Measurements from ENCODE around the gene SMIM22. TPM values are rescaled to one million over a fixed set of nuclear protein-coding genes. Genes with fewer than 3 reads are reported as not detected.

SMIM22 gene, protein sequence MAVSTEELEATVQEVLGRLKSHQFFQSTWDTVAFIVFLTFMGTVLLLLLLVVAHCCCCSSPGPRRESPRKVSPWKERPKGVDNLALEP
- not detected for total RNA-seq

DNA sequence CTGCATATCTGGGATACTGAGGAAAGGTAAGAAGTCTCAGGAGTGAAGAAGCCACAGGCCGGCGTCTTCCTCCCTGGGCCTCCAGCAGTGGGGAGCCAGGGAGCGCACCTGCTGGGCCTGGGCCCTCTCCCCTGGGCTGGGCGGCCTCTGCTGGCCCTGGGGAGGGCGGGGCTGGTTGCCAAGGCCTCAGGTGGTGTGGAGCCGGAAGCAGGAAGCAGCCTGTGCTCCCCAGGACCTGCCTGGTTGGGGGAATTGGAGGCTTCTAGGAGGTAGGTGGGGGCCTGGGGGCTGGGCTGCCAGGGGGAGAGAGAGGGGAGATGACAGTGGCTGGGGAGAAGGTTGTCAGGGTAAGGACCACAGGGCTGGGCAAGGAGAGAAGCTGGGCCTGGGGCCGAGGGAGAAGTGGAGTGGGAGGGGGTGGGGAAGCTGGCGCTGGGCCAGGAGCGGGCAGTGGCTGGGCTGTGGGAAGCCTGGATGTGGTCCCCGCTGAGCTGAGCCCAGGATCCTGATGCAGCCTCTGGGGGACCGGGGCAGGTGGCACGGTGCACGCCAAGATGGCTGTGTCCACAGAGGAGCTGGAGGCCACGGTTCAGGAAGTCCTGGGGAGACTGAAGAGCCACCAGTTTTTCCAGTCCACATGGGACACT lies at the start of gene SMIM22:
TSS of gene SMIM22 (plus strand) at position 189 of the 647 bp plus-strand sequence. CDS start at position 555, 366 bp downstream.
- Histone ChIP-seq H3K36me3 (peaks cover 0 to 9% of the 10 kb centered on the region in 2 donors), H3K9me3 (no peaks in the 10 kb centered on the region), H3K4me1 (peaks cover 5% of the 10 kb centered on the region), H3K27ac (no peak within 1 kb of the TSS), H3K27me3 (no peaks in the 10 kb centered on the region), H3K4me3 (no peak within 1 kb of the TSS)
- intact Hi-C loops (cut with DNase I) = no loop called here
- no peak for TF ChIP-seq POLR2A (IDR thresholded peaks at IDR 0.05)
- TF ChIP-seq, protein P1, sequence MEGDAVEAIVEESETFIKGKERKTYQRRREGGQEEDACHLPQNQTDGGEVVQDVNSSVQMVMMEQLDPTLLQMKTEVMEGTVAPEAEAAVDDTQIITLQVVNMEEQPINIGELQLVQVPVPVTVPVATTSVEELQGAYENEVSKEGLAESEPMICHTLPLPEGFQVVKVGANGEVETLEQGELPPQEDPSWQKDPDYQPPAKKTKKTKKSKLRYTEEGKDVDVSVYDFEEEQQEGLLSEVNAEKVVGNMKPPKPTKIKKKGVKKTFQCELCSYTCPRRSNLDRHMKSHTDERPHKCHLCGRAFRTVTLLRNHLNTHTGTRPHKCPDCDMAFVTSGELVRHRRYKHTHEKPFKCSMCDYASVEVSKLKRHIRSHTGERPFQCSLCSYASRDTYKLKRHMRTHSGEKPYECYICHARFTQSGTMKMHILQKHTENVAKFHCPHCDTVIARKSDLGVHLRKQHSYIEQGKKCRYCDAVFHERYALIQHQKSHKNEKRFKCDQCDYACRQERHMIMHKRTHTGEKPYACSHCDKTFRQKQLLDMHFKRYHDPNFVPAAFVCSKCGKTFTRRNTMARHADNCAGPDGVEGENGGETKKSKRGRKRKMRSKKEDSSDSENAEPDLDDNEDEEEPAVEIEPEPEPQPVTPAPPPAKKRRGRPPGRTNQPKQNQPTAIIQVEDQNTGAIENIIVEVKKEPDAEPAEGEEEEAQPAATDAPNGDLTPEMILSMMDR (IDR thresholded peaks at IDR 0.05) = no peak
- no peak for TF ChIP-seq POLR2AphosphoS5 (IDR thresholded peaks at IDR 0.05; ENCODE audit: insufficient read depth in 1 of 2, low read depth in 1 of 2)
- no peak for DNase-seq (ENCODE audit: extremely low spot score in 2 of 2)

DNA sequence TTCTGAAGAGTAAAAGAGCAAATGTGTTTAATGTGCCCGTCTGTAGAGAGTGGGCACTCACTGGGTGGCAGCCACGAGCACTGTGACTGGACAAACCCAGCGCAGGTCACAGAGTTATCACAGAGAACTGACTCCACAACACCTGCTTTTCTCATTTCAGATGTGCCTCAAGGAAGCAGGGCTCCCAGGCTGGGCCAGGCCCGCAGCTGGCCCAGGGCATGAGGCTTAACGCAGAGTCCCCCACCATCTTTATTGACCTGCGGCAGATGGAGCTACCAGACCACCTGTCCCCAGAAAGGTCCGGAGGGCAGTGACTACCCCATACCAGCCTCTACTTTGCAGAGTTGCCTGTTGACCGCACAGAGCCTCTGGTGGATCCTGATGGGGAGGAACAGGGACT lies 49.0 kb upstream of the SMIM22 start:
- Histone ChIP-seq H3K4me1 (peaks cover 23% of the 10 kb centered on the region), H3K27ac (no peak overlapping the region), H3K4me3 (no peak overlapping the region), H3K9me3 (no peaks in the 10 kb centered on the region), H3K36me3 (peaks cover 0 to 16% of the 10 kb centered on the region in 2 donors), H3K27me3 (no peaks in the 10 kb centered on the region)
- intact Hi-C loops (cut with DNase I) = no loop called here
- no peak for DNase-seq (ENCODE audit: extremely low spot score in 2 of 2)
- TF ChIP-seq, protein P1 (IDR thresholded peaks at IDR 0.05) = no peak
- TF ChIP-seq POLR2AphosphoS5 (IDR thresholded peaks at IDR 0.05; ENCODE audit: insufficient read depth in 1 of 2, low read depth in 1 of 2) (no peak), POLR2A (IDR thresholded peaks at IDR 0.05) (no peak)

DNA sequence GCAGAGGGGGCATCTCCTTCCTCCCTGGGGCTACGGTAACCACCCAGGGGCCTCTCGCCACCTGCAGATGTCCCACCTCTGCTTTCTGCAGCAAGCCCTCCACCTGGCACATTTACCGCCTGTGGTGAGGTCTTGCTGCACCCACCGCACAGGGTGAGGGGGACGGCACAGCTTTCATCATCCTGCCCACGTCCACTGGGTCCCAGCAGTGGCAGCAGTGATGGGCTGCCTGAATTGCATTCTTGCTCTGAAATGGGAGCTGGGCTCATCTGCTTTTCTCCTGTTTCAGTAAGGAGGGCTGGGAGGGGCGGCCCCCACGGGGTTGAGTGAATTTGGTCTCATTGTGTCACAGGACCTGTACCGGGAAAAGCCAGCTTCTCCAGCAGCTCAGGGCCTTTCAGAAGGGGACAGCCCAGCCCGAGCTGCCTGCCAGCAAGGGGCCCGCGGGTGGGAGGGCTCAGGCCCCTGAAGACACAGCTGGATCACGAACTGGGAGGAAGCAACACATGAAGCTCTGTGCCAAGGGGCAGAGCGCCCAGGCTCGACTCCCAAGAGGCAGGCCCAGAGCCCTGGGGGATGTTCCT lies 48.1 kb upstream of the SMIM22 start:
- Histone ChIP-seq H3K27ac (no peak overlapping the region), H3K4me3 (no peak overlapping the region), H3K27me3 (no peaks in the 10 kb centered on the region), H3K9me3 (no peaks in the 10 kb centered on the region), H3K36me3 (peaks cover 0 to 25% of the 10 kb centered on the region in 2 donors), H3K4me1 (peaks cover 23% of the 10 kb centered on the region)
- no peak for DNase-seq (ENCODE audit: extremely low spot score in 2 of 2)
- intact Hi-C loops (cut with DNase I) = no loop called here
- TF ChIP-seq POLR2A (IDR thresholded peaks at IDR 0.05) (no peak), POLR2AphosphoS5 (IDR thresholded peaks at IDR 0.05; ENCODE audit: insufficient read depth in 1 of 2, low read depth in 1 of 2) (no peak)
- TF ChIP-seq, protein P1 (IDR thresholded peaks at IDR 0.05) = no peak

DNA sequence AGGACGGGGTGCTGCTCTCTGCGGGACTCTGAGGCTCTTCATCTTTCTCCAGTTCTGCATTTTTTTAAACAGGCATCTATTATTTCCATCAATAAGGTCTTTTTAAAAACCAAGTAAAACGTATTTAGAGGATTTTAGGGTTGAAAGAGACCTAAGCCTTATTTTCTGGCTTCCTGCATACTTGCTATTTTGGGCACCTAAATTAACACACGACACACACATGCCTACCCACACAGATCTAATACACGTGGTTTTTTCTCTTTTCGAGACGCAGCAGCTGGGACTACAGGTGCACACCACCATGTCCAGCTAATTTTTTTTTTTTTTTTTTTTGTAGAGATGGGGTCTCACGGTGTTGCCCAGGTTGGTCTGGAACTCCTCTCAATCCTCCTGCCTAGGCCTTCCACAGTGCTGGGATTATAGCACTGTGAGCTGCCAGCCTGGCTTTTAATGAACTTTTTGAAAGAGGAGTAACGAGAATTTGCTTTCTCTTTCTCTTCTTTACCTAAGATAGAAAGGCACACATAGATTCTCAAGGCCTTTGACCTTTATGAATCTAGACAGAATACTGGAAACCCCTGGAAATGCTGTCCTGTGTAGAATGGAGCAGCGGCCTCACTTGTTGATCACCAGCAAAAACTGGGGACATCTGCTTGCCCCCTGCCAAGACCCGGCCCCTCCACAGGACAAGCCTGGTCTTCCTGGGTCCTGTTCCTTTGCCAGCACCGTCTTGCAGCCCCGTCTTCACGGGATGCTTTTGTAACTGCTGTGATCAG lies 47.1 kb upstream of the SMIM22 start:
- DNase-seq (ENCODE audit: extremely low spot score in 2 of 2) = no peak
- intact Hi-C loops (cut with DNase I) = no loop called here
- no peaks in the 10 kb centered on the region for H3K9me3 ChIP-seq
- no peak overlapping the region for H3K4me3 ChIP-seq
- peaks cover 18% of the 10 kb centered on the region for H3K4me1 ChIP-seq
- no peak overlapping the region for H3K27ac ChIP-seq
- H3K27me3 ChIP-seq = no peaks in the 10 kb centered on the region
- TF ChIP-seq POLR2AphosphoS5 (IDR thresholded peaks at IDR 0.05; ENCODE audit: insufficient read depth in 1 of 2, low read depth in 1 of 2) = no peak
- TF ChIP-seq, protein P1 (IDR thresholded peaks at IDR 0.05) = no peak
- no peak for TF ChIP-seq POLR2A (IDR thresholded peaks at IDR 0.05)
- H3K36me3 ChIP-seq = peaks cover 0 to 35% of the 10 kb centered on the region in 2 donors

Data from vagina (tissue), 2 donors.